Measurements from ENCODE around the gene ALG8. TPM values are rescaled to one million over a fixed set of nuclear protein-coding genes. Genes with fewer than 3 reads are reported as not detected.

ALG8 gene
- polyA plus RNA-seq, 1 of the 3 experiments (the other 2 are of a cell fraction): 42.0 TPM

GRCh38 chr11:78110830-78111229 lies 28.6 kb downstream of the ALG8 start:
- Histone ChIP-seq H3F3A (replicated peaks; ENCODE audit: insufficient read depth) (no peaks in the 10 kb centered on the region), H3K9me3 (no peaks in the 10 kb centered on the region), H3K4me3 (ENCODE audit: low read depth in 2 of 2, low read length in 1 of 2) (no peak overlapping the region), H3K4me2 (no peak overlapping the region), H2AFZ (ENCODE audit: low read depth) (no peak overlapping the region), H4K20me1 (ENCODE audit: insufficient read depth) (no peaks in the 10 kb centered on the region), H3K36me3 (replicated peaks in 1 of 2; ENCODE audit: control insufficient read depth in 1 of 2, insufficient read depth in 2 of 2, low read length in 1 of 2) (peaks cover 31 to 50% of the 10 kb centered on the region in 2 experiments), H3K9ac (no peak overlapping the region), H3K79me2 (ENCODE audit: insufficient read depth) (no peaks in the 10 kb centered on the region), H3K4me1 (ENCODE audit: control insufficient read depth in 1 of 2, insufficient read depth in 2 of 2, low read depth in 1 of 2, low read length in 1 of 2) (no peaks in the 10 kb centered on the region; a peak in 1 of 4 replicates), H3K27me3 (ENCODE audit: insufficient read depth) (no peaks in the 10 kb centered on the region), H3K9me2 (no peaks in the 10 kb centered on the region), H3K27ac (ENCODE audit: low read depth in 2 of 2, low read length in 1 of 2) (peak overlapping the region in 1 of 2 experiments; percentile 6; a peak in 1 of 4 replicates)
- CTCF ChIA-PET: interaction anchor here (0.6 to 1.6 kb wide), 2 partner anchors 454 to 606 kb away, joined by 3 read pairs; no protein-coding TSS in a partner anchor
- 72% methylated on average over 2 of the region's 2 CpGs for WGBS (ENCODE audit: low lambda C conversion rate)
- POLR2A ChIA-PET: interaction anchor here (0.6 kb wide), 1 partner anchor 29 kb away, joined by 3 read pairs; the partner anchor contains the start of gene ALG8
- DNase-seq: no peak
- TF ChIP-seq SMC3 (IDR thresholded peaks at IDR 0.05; ENCODE audit: low read depth, low read length) (no peak), NRF1 (IDR thresholded peaks at IDR 0.05; ENCODE audit: low read depth, low read length) (no peak), GATA2 (CRISPR knock-in tag; IDR thresholded peaks at IDR 0.05) (no peak), NFIC (IDR thresholded peaks at IDR 0.05; ENCODE audit: borderline replicate concordance) (no peak), MEF2A (IDR thresholded peaks at IDR 0.05; ENCODE audit: borderline replicate concordance, low read depth) (no peak), EP300 (IDR thresholded peaks at IDR 0.05; ENCODE audit: borderline replicate concordance in 1 of 2, low read depth in 1 of 2, low read length in 1 of 2) (no peak), RCOR1 (IDR thresholded peaks at IDR 0.05; ENCODE audit: low read length) (no peak), POLR2AphosphoS5 (IDR thresholded peaks at IDR 0.05; ENCODE audit: low read depth, low read length) (no peak)
- TF ChIP-seq, protein P1, sequence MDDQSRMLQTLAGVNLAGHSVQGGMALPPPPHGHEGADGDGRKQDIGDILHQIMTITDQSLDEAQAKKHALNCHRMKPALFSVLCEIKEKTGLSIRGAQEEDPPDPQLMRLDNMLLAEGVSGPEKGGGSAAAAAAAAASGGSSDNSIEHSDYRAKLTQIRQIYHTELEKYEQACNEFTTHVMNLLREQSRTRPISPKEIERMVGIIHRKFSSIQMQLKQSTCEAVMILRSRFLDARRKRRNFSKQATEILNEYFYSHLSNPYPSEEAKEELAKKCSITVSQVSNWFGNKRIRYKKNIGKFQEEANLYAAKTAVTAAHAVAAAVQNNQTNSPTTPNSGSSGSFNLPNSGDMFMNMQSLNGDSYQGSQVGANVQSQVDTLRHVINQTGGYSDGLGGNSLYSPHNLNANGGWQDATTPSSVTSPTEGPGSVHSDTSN (IDR thresholded peaks at IDR 0.05): no peak

DNA sequence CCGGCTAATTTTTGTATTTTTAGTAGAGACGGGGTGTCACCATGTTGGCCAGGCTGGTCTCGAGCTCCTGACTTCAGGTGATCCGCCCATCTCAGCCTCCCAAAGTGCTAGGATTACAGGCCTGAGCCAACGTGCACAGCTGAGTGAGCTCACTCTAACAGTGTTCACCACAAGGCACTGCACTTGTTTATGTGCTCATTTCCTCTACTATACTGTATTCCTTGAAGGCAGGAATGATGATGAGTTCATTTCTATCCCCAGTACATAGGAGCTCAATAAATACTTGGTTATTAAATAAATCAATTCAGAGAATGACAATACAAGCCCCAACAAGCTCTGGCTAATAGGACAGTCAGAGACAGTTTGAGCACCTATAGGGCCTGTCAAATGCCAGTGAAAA lies 29.1 kb downstream of the ALG8 start:
- no peak overlapping the region for H3K4me2 ChIP-seq
- POLR2A ChIA-PET: interaction anchor here (0.6 kb wide), 1 partner anchor 29 kb away, joined by 3 read pairs; the partner anchor contains the start of gene ALG8
- TF ChIP-seq USF1 (IDR thresholded peaks at IDR 0.05; ENCODE audit: borderline replicate concordance, low read depth) (no peak), ELF1 (IDR thresholded peaks at IDR 0.05) (no peak), SMC3 (IDR thresholded peaks at IDR 0.05; ENCODE audit: low read depth, low read length) (no peak), FOXJ3 (CRISPR knock-in tag; IDR thresholded peaks at IDR 0.05) (no peak), CHD2 (IDR thresholded peaks at IDR 0.05; ENCODE audit: low read length, partially characterized antibody) (no peak), RXRA (IDR thresholded peaks at IDR 0.05; ENCODE audit: borderline replicate concordance, low read depth) (no peak), CTCF (IDR thresholded peaks at IDR 0.05) (no peak), MAX (IDR thresholded peaks at IDR 0.05; ENCODE audit: low read depth) (no peak), JUND (IDR thresholded peaks at IDR 0.05) (no peak), RAD21 (IDR thresholded peaks at IDR 0.05; ENCODE audit: low read length) (no peak), POLR2AphosphoS5 (IDR thresholded peaks at IDR 0.05; ENCODE audit: low read depth, low read length) (no peak), SIN3A (IDR thresholded peaks at IDR 0.05; ENCODE audit: borderline replicate concordance, low read depth, low read length) (no peak), FOXM1 (IDR thresholded peaks at IDR 0.05; ENCODE audit: low read depth) (no peak)
- TF ChIP-seq, protein P1 (IDR thresholded peaks at IDR 0.05): no peak
- TF ChIP-seq, protein P2, sequence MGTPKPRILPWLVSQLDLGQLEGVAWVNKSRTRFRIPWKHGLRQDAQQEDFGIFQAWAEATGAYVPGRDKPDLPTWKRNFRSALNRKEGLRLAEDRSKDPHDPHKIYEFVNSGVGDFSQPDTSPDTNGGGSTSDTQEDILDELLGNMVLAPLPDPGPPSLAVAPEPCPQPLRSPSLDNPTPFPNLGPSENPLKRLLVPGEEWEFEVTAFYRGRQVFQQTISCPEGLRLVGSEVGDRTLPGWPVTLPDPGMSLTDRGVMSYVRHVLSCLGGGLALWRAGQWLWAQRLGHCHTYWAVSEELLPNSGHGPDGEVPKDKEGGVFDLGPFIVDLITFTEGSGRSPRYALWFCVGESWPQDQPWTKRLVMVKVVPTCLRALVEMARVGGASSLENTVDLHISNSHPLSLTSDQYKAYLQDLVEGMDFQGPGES (IDR thresholded peaks at IDR 0.05; ENCODE audit: low read depth, low read length): no peak

More for the DNA sequence above, 29.1 kb downstream of the ALG8 start:
- Histone ChIP-seq H3K27me3 (ENCODE audit: insufficient read depth) (no peaks in the 10 kb centered on the region), H2AFZ (ENCODE audit: low read depth) (no peak overlapping the region), H4K20me1 (ENCODE audit: insufficient read depth) (no peaks in the 10 kb centered on the region), H3K4me1 (ENCODE audit: control insufficient read depth in 1 of 2, insufficient read depth in 2 of 2, low read depth in 1 of 2, low read length in 1 of 2) (no peaks in the 10 kb centered on the region; a peak in 1 of 4 replicates), H3F3A (replicated peaks; ENCODE audit: insufficient read depth) (no peaks in the 10 kb centered on the region), H3K27ac (ENCODE audit: low read depth in 2 of 2, low read length in 1 of 2) (peak overlapping the region in 1 of 2 experiments; percentile 6; a peak in 1 of 4 replicates), H3K36me3 (replicated peaks in 1 of 2; ENCODE audit: control insufficient read depth in 1 of 2, insufficient read depth in 2 of 2, low read length in 1 of 2) (peaks cover 31 to 50% of the 10 kb centered on the region in 2 experiments), H3K9ac (no peak overlapping the region), H3K9me3 (no peaks in the 10 kb centered on the region), H3K4me3 (ENCODE audit: low read depth in 2 of 2, low read length in 1 of 2) (no peak overlapping the region), H3K9me2 (no peaks in the 10 kb centered on the region), H3K79me2 (ENCODE audit: insufficient read depth) (no peaks in the 10 kb centered on the region)
- DNase-seq: no peak
- 95% methylated on average over 5 of the region's 5 CpGs for WGBS (ENCODE audit: low lambda C conversion rate)
- CTCF ChIA-PET: interaction anchor here (1.6 kb wide), 1 partner anchor 454 kb away, joined by 3 read pairs; no protein-coding TSS in a partner anchor
